Adrenal gland (tissue), 12 donors: Measurements from ENCODE around the gene KCNG3. TPM values are rescaled to one million over a fixed set of nuclear protein-coding genes. Genes with fewer than 3 reads are reported as not detected.
A peak's percentile ranks its signal among the peaks of the same experiment; 100 is the strongest.

Source experiments
- DNase-seq, 7 donors: peaks; one replicate each; pipeline ENCODE4 v3.0.0-alpha.2; 2019 to 2020
- H3K27ac ChIP-seq, 5 donors: fragments of 200-600 bp; sonication (generic) in 4 of 5; 1 replicate in 3 of 5; 2 replicates in 2 of 5; pipeline versions ENCODE4 v1.5.1 to v1.8.0; 2016 to 2020; ENCODE audit warnings: mild to moderate bottlenecking in 1 of 5
- H3K27me3 ChIP-seq: fragments of 200-600 bp; 2 replicates; pipeline ENCODE4 v1.8.0; 2021
- H3K36me3 ChIP-seq, 2 donors: fragments of 200-600 bp; replicated peaks in 1 of 2; 1 replicate in 1 of 2; 2 replicates in 1 of 2; pipeline versions ENCODE4 v1.5.1 to v1.8.0; 2018 to 2022
- H3K4me1 ChIP-seq, 2 donors: fragments of 200-600 bp; replicated peaks in 1 of 2; 1 replicate in 1 of 2; 2 replicates in 1 of 2; pipeline versions ENCODE4 v1.5.1 to v1.8.0; 2018 to 2021
- H3K4me3 ChIP-seq, 4 donors: fragments of 200-600 bp; sonication (generic) in 3 of 4; one replicate each; pipeline ENCODE4 v1.5.1; 2016 to 2018
- H3K9me3 ChIP-seq, 3 donors: fragments of 200-600 bp; sonication (generic) in 1 of 3; replicated peaks in 1 of 3; 1 replicate in 2 of 3; 2 replicates in 1 of 3; pipeline versions ENCODE4 v1.5.1 to v1.8.0; 2016 to 2021
- POLR2A ChIP-seq, 2 donors: fragments of 450-650 bp; IDR thresholded peaks; one replicate each; pipeline ENCODE4 v1.6.1; 2017; ENCODE audit warnings: antibody characterized with exemption in 2 of 2, mild to moderate bottlenecking in 2 of 2, moderate library complexity in 1 of 2
- WGBS, 4 donors: extraction: QIAGEN DNeasy Blood & Tissue Kit in 2 of 4; methylation state at CpG; one replicate each; pipeline versions ENCODE4 v1.1.5 to v1.1.7; 2013 to 2017; 5-methylcytosine and 5-hydroxymethylcytosine counted together
- intact Hi-C, 2 donors: fragments of 100-400 bp; cut with DNase I; formaldehyde crosslinking; loops; one replicate each; pipeline versions ENCODE4 v1.14.1 to v1.15.0; 2022 to 2023
- polyA plus RNA-seq, 3 donors: library from polyadenylated mRNA; stranded (reverse); fragments of 200-250 nt in 2 of 3; fragments of 350-450 nt in 1 of 3; fragmentation: Illumina TruSeq in 1 of 3; extraction: RNeasy Lipid Tissue Mini Kit (QIAGEN cat#74804) in 1 of 3; gene quantifications; one replicate each; pipeline ENCODE4 v1.2.3, GENCODE V29; 2013 to 2014
- total RNA-seq, 9 donors: library from RNA; depleted of rRNA in 4 of 9; stranded (reverse); fragments of >200 nt in 4 of 9; fragments of 120-200 nt in 1 of 9; fragmentation: NEBNext Ultra II Directional in 1 of 9; extraction: Animal tissue kit (Norgen Biotek cat#: 25700) in 1 of 9; gene quantifications; one replicate each; pipeline versions ENCODE4 v1.1.0 to v1.2.4, GENCODE V29; 2013 to 2023
- TF ChIP-seq, protein P1 (sequence below), 6 experiments: fragments of 450-650 bp in 4 of 6; fragments of 200-600 bp in 2 of 6; sonication (generic) in 1 of 6; IDR thresholded peaks; 1 replicate in 5 of 6; 2 replicates in 1 of 6; pipeline versions ENCODE4 v1.5.1 to v1.8.0; 2016 to 2021; ENCODE audit warnings: antibody characterized with exemption in 6 of 6, mild to moderate bottlenecking in 2 of 6, moderate library complexity in 1 of 6
- donor health status: healthy with polysubstance abuse.
- donor health status: Bipolar disorder and iron deficiency.
- donor health status: DM: yes; HTN: yes; CAD: no.
- donor health status: DM: no; HTN: no; CAD: no.
- donor health status: DM: no; HTN: no; CAD: no.
- donor health status: DM: yes; HTN: yes; CAD: no.

The KCNG3 gene
- total and polyA plus RNA-seq, 12 donors, result 0.24 to 16.0 (median 2.8) TPM

DNA sequence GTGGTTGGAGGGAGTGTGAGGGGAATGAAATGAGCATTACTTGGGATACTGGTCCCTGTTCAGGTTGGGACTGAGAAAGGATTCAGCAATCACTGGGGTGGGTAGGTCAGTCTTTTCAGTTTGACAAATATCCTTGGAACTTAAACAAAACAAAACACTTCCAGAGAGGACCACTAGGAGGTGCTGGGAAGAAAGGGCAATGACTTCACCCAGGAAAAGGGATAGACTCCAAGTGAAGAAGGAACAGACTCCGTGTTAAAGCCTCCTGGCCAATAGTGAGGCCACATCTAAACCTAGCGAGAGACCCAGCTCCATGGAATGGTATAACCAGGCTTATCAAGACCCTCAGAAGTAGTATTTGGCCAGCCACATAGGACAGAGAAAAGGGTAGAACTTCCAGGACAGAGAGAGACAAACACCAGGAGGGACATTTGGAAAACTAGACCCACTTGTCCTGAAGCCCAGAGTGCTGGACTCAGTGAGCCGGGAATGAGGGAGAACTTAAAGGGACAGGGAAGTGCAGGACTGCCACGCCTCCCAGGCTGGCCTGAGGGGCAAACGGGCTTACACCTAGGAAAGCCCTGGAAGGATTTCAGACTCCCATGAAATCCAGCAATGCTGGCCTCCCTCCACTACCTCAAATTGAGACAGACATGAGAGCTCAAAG lies 19.6 kb upstream of the KCNG3 start:
- no peaks in the 10 kb centered on the region for H3K9me3 ChIP-seq
- H3K4me1 ChIP-seq, result peaks cover 8% of the 10 kb centered on the region in 2 donors
- H3K36me3 ChIP-seq, result no peaks in the 10 kb centered on the region
- H3K27me3 ChIP-seq, result no peaks in the 10 kb centered on the region
- intact Hi-C loops, result no loop called here
- no peak for TF ChIP-seq POLR2A (IDR thresholded peaks at IDR 0.05)
- TF ChIP-seq, protein P1, sequence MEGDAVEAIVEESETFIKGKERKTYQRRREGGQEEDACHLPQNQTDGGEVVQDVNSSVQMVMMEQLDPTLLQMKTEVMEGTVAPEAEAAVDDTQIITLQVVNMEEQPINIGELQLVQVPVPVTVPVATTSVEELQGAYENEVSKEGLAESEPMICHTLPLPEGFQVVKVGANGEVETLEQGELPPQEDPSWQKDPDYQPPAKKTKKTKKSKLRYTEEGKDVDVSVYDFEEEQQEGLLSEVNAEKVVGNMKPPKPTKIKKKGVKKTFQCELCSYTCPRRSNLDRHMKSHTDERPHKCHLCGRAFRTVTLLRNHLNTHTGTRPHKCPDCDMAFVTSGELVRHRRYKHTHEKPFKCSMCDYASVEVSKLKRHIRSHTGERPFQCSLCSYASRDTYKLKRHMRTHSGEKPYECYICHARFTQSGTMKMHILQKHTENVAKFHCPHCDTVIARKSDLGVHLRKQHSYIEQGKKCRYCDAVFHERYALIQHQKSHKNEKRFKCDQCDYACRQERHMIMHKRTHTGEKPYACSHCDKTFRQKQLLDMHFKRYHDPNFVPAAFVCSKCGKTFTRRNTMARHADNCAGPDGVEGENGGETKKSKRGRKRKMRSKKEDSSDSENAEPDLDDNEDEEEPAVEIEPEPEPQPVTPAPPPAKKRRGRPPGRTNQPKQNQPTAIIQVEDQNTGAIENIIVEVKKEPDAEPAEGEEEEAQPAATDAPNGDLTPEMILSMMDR (IDR thresholded peaks at IDR 0.05), result peak; percentile 29 to 72 (median 61)
- no peak overlapping the region for H3K4me3 ChIP-seq
- DNase-seq, result peak in 5 of 7 donors; percentile 25 to 50 (median 34)
- no peak overlapping the region for H3K27ac ChIP-seq
- WGBS, 4 donors, result 72 to 79% (median 77%) methylated on average over 5 of the region's 5 CpGs

DNA sequence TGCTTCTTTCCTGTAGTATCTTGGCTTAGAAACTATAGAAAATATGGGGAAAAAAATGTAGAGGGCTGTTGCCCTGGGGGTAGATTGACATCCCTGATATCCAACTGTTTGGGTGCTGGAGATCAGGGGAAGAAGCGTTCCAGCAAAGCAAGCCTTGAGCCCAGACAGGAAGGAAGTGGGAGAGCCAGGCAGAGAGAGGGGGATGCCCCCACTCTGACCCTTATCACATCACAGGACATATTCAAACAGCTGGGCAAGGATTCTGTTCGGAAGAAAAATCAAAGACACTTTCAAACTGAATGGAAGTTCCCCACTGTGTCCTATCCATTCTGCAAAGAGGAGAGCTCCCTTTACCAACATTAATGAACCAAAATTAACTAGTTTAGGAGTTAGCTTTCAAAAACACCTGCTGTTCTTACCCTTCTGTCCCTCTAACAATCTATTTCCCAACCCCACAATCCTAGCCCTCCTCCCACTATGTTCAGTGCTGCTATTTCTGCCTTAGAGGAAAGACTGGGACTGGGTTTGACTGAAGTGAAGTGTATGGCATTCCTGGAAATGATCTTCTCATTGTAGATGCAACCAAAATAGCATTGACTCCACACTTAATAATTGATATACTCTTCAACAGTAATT lies 16.9 kb upstream of the KCNG3 start:
- peaks cover 8% of the 10 kb centered on the region in 2 donors for H3K4me1 ChIP-seq
- H3K36me3 ChIP-seq, result no peaks in the 10 kb centered on the region
- WGBS, 4 donors, result 16 to 29% (median 18%) methylated on average over 2 of the region's 2 CpGs
- H3K4me3 ChIP-seq, result no peak overlapping the region
- TF ChIP-seq POLR2A (IDR thresholded peaks at IDR 0.05), result no peak
- TF ChIP-seq, protein P1 (IDR thresholded peaks at IDR 0.05), result no peak
- no peaks in the 10 kb centered on the region for H3K27me3 ChIP-seq
- peak in 2 of 7 donors; percentile 14 to 27 for DNase-seq
- intact Hi-C loops, result no loop called here
- no peak overlapping the region for H3K27ac ChIP-seq
- H3K9me3 ChIP-seq, result no peaks in the 10 kb centered on the region

DNA sequence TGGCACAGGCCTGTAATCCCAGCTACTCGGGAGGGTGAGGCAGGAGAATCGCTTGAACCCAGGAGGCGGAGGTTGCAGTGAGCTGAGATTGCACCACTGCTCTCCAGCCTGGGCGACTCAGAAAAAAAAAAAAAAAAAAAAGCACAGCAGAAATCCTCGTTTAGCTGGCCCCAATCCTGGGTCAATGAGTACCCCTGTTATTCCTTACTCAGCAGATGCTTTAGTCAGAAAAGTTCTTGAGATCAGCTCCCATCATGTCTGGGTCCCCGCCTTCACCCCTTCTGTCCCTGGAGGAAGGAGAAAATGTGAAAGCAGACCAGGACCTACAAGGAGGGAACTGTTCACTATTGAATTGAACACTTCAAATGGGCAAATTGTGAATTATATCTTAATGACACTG lies 16.4 kb upstream of the KCNG3 start:
- Histone ChIP-seq H3K27ac (no peak overlapping the region), H3K9me3 (no peaks in the 10 kb centered on the region), H3K4me3 (no peak overlapping the region), H3K4me1 (peaks cover 8% of the 10 kb centered on the region in 2 donors), H3K27me3 (no peaks in the 10 kb centered on the region), H3K36me3 (no peaks in the 10 kb centered on the region)
- 63 to 76% (median 71%) methylated on average over 6 of the region's 6 CpGs for whole genome bisulfite sequencing, 4 donors
- TF ChIP-seq POLR2A (IDR thresholded peaks at IDR 0.05), result no peak
- DNase-seq, result no peak
- intact Hi-C loops, result no loop called here

DNA sequence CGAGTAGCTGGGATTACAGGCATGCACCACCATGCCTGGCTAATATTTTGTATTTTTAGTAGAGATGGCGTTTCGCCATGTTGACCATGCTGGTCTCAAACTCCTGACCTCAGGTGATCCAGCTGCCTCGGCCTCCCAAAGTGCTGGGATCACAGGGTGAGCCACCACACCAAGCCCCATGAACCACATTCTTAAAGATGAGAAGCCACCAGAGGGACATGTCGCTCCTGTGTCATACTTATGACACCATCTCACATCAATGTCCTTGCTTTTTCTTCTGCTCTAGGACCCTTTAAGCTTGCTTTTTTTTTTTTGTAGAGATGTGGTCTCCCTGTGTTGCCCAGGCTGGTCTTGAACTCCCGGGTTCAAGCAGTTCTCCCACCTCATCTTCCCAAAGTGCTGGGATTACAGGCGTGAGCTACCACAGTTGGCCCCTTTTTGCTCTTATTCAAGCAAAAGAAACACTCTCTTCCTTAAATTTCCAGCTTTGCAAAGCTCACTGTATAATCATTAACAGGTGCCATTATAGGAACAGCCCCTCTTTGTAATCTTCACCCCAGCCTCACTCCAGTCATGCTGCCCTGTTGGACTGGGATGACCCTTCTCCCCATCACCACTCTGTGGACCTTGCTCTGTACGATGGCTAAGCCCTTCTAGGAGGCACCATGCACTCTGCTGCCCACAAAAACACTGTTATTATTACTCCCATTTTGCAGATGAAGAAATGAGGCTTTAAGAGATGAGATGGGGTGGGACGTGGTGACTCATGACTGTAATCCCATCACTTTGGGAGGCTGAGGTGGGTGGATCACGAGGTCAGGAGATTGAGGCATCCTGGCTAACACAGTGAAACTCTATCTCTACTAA lies 10.8 kb upstream of the KCNG3 start:
- 87 to 95% (median 94%) methylated on average over 10 of the region's 10 CpGs for WGBS, 4 donors
- Histone ChIP-seq H3K27ac (no peak overlapping the region), H3K36me3 (no peaks in the 10 kb centered on the region), H3K4me3 (no peak overlapping the region), H3K4me1 (peaks cover 8 to 9% of the 10 kb centered on the region in 2 donors), H3K27me3 (no peaks in the 10 kb centered on the region), H3K9me3 (no peaks in the 10 kb centered on the region)
- no peak for DNase-seq
- intact Hi-C loops, result no loop called here
- no peak for TF ChIP-seq POLR2A (IDR thresholded peaks at IDR 0.05)
- TF ChIP-seq, protein P1 (IDR thresholded peaks at IDR 0.05), result no peak
